Stimulated activated CD4-positive, alpha-beta T cell treated with anti-CD3 and anti-CD28 coated beads, Interleukin-2, amount 100 ng/mL, for 24 hours (primary cell): Measurements from ENCODE around the gene ZDHHC14.

Experiments used
- DNase-seq, 2 donors: peaks; one replicate each; pipeline ENCODE4 v3.0.0-alpha.2; 2020

The ZDHHC14 gene

DNA sequence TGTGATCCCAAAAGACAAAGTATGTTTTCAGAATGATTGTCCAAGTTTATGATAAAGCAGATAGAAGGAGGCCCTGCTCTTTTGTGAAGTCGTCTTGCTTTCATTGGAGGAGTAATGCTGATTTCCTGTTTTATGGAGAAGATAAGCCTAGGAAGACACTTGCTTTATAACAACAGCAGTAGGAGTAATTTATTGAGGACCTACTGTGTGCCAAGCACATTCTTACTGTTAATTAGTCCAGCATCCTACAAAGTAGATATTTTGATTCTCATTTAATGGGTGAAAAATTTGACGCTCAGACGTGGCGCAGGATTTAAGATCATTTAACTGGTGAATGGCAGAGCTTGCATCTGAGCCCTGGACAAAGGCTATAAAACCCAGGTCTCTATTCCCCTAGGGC is 87.6 kb downstream of the ZDHHC14 start:
- DNase-seq = no peak

DNA sequence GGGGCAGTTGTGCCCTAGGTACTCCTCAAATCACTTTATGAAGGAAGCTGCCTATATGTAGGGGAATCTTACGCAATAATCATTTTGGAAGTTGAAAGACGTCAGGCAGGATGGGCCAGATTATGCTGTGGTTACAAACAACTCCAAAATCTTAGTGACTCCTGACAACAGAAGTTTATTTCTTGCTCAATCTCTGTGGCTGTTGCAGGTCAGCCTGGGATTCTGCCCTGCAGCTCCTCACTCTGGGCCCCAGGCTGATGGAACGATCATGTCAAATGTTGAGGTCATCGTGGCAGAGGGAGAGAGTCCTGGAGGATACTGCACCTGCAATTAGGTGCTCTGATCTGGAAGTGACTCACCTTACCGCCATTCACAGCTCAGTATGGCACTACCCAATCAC is 88.4 kb downstream of the ZDHHC14 start:
- DNase-seq = no peak

DNA sequence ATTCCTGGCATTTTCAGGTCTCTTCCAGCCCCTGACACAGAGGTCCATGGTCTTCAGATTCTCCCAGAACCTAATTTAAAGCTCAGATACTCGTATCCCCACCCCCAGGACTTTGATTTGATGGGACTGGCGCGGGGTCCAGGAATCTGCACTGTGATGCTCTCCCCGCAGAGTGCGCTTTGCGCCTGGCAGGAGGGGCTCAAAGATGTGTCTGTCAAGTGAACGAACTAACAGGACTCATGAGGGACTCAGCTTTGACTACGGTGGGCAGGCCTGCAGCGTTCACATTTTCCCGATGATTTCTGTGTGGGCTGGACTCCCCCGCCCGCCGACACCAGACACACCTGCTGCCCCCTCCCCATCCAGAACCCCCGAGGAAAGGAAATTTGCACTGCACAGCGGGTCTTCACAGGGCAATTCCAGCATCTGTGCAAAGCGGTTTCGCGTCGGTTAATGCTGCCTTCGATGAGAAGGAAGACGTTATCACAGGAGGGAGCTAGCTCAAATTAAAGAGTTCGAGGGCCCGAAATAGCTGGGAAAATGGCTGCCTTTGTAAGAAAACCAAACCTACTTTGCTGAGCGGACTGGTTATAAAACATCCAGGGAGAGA is 90.2 kb downstream of the ZDHHC14 start:
- DNase-seq = no peak

DNA sequence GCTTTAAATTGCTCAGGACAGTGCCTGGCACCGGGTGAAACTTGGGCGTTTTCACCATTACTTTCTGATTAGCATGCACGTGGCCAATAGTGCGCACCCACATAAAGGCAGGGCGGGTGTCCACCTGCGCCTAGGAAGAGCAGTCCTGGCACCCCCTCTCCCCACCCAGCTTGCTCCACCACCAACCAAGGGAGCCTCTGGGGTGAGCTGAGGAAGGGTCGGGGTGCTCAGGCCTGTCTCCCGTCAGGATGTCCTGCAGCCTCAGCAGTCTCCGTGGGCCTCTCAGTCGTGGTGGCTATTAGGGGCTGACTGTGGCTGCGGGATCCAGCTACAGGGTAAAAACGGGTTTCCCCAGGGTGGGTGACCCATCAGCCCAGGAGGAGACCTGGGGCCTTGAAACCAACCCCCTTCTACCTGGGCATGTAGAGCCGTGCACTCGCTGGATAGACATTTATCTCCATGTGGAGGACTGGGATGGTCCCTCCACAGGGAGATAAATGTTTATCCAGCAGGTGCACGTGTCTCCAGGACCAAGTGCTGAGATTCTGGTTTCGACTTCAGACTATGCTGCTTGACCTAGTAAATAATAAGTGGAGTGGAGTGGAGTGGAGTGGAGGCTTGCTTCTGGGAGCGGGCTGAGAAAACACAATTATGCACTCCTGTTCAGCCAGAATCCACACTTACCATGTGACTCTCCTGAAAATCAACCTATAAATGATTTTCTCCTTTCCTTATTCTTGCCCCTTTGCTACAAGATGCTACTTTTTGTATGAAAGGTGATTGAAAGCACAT is 91.1 kb downstream of the ZDHHC14 start:
- no peak for DNase-seq

DNA sequence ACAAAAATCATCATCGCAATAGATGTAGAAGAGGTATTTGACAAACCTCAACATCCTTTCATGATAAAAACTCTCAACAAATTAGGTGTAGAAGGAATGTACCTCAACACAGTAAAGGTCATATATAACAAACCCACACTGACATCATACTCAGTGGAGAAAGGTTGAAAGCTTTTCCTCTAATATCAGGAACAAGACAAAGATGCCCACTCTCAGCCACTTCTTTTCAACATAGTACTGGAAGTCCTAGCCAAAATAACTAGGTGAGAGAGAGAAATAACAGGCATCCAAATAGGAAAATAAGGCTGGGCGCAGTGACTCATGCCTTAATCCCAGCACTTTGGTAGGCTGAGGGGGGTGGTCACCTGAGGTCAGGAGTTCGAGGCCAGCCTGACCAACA is 95.8 kb downstream of the ZDHHC14 start:
- DNase-seq = no peak

DNA sequence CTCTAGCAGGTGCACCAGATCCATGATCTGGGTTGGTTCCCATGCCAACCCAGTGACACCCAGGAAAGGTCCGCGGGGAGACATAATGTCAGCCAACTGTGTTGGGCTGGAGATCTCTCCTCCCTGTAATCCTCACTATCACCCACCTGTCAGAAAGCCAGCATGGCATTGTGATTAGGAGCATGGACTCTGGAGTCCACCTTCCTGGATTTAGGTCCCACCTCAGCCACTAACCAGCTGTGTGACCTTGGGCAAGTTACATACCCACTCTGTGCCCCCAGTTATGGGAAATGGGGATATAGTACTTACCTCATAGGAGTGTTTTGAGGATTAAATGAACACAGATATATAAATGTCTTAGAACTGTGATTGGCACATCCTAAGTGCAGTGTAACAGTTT is 97.9 kb downstream of the ZDHHC14 start:
- no peak for DNase-seq

DNA sequence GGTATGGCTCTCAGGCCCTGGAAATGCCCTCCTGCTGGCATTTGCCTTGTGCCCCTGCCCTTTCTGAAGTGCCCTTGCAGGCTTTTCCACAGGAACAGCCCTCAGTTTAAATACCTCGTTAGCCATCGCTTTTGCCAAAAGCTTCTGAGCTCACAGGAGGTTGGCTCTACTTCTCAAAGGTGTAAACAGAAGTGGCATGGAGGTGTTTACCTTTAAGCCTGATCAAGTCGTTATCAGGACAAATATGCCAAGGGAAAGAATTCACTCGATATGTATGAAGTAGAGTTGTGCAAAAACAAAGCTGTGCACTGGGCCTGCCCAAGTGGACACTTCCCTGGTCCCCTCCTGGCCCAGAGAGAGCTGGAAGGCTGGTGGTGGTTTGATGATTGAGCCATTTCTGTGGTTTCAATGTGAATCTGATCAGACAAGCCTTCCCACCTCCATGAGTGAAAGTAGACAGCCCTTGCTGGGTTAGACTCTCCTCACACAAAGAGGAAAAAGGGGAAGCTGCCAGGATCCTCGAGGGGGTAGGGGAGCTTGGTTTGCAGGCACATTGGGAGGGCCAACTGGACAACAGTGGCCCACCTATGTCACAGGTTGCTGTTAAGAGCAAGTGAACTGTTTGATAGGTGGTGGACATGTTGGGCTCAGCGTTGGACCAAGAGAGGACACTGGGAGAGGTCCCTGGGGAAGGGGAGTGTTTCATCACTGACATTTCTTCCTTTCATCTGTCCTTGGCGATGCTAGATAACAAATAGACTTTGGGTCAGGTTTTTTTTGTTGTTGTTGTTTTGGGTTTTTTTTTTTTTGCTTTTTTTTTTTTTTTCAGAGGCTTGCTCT is 98.7 kb downstream of the ZDHHC14 start:
- no peak for DNase-seq

DNA sequence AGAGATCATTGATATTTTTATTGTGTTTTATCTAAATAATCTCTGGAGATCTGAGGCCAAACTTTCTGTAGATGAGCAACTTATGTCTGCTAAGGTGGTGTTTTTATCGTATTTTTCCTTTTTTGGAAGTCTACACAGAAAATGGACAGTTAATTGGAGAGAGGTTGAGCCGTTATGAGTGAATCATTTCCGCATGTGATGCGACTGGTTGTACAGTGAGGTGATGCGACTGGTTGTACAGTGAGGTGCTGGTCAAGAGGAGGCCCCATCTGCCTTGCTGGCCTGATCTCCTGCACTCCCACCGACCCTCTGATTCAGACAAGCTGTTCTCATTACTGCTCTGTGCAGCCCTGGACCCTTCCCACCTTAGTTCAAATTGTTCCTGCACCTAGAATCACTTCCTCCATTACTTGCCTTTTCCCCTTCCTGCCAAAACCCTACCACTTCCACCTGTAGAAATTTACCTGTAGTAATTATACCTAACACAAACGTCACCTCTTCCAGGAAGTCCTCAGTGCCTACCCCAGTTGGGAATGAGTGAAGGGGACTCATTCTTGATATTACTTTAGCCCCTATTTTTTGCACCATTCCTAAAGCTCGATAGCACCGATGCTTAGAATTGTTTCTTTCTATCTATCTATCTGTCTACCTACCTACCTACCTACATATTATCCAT is 100.3 kb downstream of the ZDHHC14 start:
- no peak for DNase-seq

DNA sequence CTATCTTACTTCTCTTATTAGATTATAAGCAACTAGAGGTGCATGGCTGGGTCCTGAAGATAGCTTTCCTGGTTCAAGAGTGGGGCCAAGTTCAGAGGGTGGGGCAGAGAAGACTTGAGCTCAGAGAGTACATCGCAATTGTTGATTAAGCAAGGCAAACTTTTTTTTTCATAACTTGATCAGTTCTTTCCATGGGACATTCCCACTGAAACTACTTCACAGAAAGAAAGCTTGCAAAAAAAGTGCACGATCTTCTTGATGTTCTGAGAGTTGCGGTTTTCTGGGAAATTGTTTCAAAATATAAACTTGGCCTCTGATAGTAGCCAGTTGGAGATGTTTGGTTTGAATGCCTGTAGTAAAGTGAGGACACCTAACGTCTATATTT is 100.9 kb downstream of the ZDHHC14 start:
- DNase-seq = no peak

DNA sequence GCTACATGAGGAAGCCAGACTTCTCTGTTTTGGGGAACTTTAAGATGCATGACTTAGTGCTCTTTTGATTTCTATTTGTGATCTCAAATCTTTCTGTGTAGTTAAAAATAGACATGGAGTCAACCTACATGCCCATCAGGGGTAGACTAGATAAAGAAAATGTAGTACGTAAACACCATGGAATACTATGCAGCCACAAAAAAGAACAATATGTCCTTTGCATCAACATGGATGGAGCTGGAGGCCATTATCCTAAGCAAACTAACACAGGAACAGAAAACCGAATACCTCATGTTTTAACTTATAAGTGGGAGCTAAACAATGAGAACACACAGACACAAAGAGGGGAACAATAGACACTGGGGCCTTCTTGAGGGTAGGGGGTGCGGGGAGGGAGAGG is 102.8 kb downstream of the ZDHHC14 start:
- no peak for DNase-seq

DNA sequence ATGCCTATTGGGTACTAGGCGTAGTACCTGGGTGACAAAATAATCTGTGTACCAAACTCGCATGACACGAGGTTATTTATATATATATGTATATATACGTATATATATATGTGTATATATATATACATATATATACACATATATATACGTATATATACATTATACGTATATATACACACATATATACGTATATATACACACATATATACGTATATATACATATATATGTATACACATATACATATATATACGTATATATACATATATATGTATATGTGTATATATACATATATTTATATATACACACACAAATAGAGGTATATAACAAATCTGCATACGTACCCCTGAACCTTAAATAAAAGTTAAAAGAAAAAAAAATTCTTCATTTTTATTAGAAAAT is 103.2 kb downstream of the ZDHHC14 start:
- DNase-seq = no peak

DNA sequence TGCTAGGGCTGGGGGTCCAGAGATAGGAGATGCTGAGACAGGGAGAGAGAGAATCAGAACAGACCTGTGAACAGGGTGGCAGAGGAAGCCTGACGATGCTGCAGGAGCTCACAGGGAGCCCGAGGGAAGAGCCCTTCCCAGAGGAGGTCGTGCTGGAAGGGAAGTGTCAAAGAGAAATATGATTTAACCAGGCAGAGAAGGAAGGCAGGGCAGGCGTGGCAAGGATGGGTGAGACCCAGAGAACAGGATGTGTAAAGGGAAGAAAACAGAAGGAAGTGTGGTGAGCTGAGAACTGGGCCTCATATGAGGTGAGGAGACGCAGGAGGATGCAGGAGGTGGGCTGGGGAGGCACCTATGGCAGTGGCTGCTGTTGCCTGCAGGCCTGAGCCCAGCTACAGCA is 105.6 kb downstream of the ZDHHC14 start:
- DNase-seq = no peak

DNA sequence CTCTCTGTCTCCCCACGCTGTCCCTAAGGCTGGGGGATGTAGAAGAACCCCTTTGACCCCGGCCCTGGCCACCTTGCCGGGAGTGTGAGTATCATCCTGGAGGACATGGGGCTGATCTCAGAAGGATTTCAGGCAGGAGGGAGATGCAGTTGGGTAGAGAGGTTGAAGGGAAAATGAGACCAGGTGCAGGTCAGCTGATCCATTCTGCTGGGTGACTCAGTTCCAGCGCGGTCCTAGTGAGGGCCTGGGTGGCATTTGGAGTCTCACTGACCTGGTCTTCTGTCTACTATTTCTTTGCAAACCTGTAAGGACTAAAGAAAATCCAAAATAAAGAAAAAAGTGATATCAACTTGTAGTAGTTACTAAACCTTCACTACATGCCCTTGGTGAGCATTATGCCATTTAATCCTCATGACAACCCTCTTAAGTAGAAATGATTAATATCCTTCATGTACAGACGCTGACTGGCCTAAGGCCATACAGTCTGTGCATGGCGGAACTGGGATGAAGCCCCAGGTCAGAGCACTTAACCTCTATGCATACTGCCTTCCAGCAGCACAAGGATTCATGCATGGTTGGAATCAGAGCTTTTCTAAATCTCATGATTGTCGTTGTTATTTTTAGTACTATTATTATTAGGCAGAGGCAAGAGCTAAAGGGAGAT is 106.3 kb downstream of the ZDHHC14 start:
- no peak for DNase-seq

DNA sequence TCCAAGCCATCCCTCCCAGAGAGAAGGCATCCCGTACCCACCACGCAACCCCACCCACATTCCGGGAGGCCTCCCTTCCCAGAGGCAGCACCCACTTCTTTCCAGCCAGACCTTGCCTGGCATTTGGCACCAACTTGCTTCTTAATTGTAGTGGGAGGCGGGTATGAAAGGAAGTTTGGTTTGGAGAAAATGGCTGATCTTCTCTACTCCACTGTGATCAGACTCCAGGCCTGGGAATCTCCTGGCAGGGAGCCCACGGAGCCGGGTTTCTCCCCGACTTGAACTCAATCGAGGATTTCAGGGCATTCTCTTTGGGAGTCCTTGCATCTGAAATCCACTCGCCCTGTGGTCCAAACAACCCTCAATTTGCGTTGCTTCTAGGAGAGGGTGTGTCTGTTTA is 107.1 kb downstream of the ZDHHC14 start:
- no peak for DNase-seq

DNA sequence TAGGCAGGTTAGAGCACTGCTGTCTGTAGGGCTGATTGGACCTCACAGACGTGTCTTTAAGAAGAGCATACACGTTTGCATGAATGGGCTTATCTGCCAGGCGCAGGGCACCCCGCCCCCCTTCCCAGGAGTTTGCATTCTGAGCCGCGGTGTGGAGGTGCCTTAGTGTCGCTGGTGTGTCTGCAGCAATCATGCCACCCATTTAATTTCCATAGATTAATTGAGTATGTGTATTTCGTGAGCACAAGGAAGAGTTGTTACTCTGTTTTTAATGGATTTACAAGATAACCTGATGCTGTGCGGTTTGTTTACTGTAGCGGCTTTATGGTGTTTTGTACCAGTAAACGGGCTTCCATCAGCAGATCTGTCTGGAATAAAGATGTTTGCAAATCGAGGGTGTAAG is 107.7 kb downstream of the ZDHHC14 start:
- no peak for DNase-seq

DNA sequence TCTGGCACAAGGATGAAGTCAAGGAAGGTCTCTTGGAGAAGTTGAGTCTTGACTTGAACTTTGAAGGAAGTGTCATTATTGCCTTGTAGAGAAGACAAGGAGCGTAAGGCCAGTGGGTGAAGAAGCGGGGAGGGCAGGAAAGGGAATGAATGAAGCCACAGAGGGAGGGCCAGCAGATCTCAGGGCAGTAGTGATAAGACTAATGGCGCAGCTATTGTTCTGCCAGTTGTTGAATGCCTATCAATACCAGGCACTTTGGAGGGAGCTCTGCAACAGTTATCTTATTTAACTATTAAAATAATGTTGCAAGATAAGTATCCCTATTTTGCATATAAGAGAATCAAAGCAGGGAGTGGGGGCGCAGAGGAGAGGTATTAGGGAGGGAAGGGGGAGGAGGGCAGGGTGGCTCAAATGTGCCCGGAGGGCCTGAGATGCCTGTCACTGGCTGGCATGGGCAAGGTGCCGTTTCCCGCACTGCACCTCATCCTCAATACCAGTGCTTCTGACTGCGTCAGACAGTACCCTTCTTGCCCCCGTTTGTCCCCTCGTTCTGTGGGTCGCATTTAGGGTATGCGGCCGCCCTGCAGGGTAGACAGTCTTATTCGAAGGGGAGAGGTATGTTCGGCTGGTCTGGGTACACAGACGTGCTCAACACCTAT is 109.8 kb downstream of the ZDHHC14 start:
- no peak for DNase-seq

DNA sequence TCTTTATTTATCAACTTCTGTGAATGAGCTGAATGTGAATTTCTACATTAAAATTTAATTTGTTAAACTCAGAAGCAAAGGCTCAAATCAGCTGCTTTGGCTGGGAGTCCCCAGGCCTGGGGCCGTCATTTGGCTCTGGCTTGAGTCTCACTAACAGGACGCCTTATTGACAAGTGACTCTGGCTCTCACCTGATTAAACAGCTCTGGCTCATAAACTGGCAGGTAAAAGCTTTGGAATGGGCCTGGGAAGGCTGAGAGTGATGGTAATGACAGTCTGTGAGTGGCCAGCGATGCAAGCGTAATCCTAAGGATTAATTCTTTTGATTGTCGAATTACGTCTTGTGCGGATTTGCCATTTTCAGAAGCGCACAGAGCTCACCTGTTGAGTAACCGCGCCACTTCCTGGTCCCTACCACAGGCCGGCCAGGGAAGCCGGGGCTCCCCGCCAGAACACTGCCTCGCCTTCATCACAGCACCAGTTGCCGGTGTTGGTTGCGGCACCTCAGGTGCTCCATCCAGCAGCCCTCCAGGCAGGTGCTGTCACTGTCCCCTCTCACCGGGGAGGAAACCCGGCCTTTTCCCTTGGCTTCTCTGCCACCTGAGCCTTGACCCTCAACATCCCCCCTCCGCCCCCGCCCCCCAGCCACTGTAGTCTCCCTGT is 110.7 kb downstream of the ZDHHC14 start:
- DNase-seq = no peak

DNA sequence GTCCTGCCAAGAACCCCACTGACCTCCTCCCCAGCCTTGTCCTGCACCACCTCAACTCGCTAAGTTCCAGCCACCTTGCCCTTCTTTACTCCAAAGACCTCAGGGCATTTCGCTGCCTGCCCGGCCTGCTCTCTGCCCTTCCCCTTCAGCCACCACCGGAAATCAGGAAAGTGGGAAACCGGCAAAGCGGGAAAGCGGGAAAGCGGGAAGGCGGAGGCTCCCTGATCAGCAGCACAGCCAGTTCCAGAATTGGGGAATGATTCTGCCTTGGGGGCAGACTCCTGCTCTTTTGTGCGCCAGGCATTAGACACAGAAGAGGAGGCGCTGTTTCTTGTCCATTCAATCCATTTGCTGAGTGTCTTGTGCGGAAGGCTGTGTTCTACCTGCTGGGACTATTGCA is 111.3 kb downstream of the ZDHHC14 start:
- DNase-seq = no peak

DNA sequence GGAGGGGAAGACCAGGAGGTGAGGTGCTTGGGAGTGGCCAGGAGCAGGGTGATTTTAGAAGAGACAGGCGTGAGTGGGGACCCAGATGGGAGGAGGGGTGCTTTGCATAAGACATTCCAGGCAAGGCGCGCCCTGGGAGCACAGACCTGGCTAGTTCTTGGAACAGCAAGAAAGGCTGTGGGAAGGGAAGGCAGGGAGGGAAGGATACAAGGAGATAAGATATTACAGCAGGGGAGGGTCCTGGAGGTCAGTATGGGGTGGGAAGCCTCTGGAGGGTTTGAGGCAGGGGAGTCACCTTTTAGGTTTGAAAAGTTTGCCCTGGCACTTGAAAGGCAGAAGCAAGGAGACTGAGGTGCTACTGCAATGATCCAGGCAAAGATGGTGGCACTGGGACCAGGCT is 111.8 kb downstream of the ZDHHC14 start:
- DNase-seq = no peak

DNA sequence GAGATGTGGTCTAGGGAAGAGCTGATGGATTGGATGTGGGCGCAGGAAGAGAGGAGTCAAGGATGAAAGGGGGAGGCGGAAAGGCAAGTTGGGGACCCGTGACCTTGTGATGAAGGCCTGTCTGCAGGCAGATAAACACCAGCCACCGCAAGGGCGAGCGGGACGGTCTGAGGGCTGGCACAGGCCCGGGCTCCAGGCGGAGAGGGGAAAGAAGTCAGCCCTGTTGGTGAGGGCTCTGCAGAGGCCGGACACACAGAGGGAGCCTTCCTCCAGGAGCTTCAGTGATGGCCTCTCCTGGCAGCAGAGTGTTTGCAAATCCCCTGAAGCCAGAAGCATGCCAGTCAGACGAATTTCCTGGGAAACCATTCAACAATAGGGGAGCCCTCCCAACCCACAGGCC is 112.2 kb downstream of the ZDHHC14 start:
- no peak for DNase-seq

DNA sequence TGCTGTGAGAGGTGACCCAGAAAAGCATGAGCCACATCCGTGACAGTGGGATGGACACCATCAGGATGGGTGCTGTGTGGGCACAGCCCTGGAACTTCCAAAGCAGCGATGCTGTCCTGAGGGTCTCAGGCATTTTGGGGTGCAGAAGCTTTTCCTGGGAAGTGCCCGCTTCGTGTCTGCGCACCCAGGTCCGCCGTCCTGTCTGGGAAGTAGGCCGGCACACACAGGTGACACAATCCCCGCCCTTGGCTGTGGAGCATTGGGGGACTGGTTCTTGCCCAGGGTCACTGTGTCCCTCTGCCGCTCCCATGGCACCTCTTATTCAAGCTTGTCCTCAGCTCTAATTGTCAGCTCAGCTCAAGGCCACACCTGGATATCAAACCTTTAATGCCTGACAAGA is 112.6 kb downstream of the ZDHHC14 start:
- DNase-seq = no peak
